Mesothelial cell of epicardium (in vitro differentiated cells): ENCODE measurements around the gene YIPF3. TPM values are rescaled to one million over a fixed set of nuclear protein-coding genes. Genes with fewer than 3 reads are reported as not detected.

Experiments
- DNase-seq, 2 experiments: peaks; one replicate each; pipeline ENCODE4 v3.0.0; 2021; ENCODE audit warnings: low spot score in 2 of 2; ENCODE audit not compliant: unreplicated experiment in 2 of 2
- H3K27ac Mint-ChIP-seq: 2 replicates; pipeline ENCODE4 v1.8.0; 2021; ENCODE audit warnings: mixed read lengths
- H3K27me3 Mint-ChIP-seq: 2 replicates; pipeline ENCODE4 v1.8.0; 2021; ENCODE audit warnings: low read depth, mixed read lengths
- H3K36me3 Mint-ChIP-seq: 2 replicates; pipeline ENCODE4 v1.8.0; 2021; ENCODE audit warnings: mixed read lengths
- H3K4me1 Mint-ChIP-seq: 2 replicates; pipeline ENCODE4 v1.8.0; 2021; ENCODE audit warnings: mixed read lengths
- H3K4me3 Mint-ChIP-seq: 2 replicates; pipeline ENCODE4 v1.8.0; 2021; ENCODE audit warnings: mild to moderate bottlenecking, moderate library complexity, mixed read lengths
- H3K9me3 Mint-ChIP-seq: 2 replicates; pipeline ENCODE4 v1.8.0; 2021; ENCODE audit warnings: mixed read lengths
- total RNA-seq: library from RNA; stranded (reverse); gene quantifications from 3 replicates; pipeline ENCODE4 v1.2.1, GENCODE V29; 2021
- TF ChIP-seq, protein P1 (sequence below): fragments of 200-600 bp; sonication (generic); IDR thresholded peaks from one replicate; pipeline ENCODE4 v1.5.0; 2021; ENCODE audit warnings: antibody characterized with exemption; ENCODE audit not compliant: unreplicated experiment

YIPF3 gene
- total RNA-seq, 1 donor from 2014 or later = 107 TPM

DNA sequence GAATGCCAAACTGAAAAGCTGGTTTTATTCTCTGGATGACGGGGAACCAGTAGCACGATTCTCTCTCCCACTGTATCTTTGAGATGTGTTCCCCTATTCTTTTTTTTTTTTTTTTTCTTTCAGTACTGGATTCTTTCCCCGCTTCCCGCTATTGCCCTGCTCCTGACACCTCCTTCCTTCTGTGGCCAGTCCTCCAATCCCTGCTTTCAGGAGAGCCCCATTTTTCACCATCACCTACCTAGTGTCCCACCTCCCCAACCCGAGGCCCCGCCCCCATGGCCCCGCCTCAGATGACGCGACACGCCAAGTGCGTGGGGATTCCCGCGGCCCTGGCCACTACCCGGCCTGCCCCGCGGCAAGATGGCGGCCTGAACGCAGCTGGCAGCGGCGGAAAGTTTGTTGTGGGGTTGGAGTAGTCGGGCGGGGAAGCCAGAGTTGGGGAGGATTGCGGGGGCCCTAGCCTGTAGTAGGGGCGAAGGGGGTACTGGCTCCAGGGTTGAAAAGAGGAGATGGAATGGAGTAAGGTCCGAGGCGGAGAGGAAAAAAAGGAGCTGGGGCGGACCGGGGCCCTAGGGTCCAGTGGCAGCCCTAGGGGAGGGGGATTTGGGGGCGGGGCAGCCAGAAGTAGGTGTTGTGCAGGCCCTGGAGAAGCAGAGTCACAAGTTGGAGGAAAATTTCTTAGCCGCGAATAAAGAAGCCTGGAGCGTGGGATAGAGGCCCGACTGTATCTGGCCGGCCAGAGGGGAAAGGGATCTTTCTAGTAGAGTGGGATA lies 39.3 kb downstream of the YIPF3 start, which contains the start of gene TJAP1:
Gene TJAP1 (plus strand): TSS at position 336 of the 773 bp plus-strand sequence. CDS start 21,432 bp downstream, outside the sequence.
- DNase-seq = peak; percentile 95 to 98
- no peaks in the 10 kb centered on the region for H3K27me3 Mint-ChIP-seq
- H3K4me3 Mint-ChIP-seq = peak within 1 kb of the TSS; percentile 88
- peaks cover 39% of the 10 kb centered on the region for H3K4me1 Mint-ChIP-seq
- peak within 1 kb of the TSS; percentile 99 for H3K27ac Mint-ChIP-seq
- H3K9me3 Mint-ChIP-seq = no peaks in the 10 kb centered on the region
- H3K36me3 Mint-ChIP-seq = no peaks in the 10 kb centered on the region
- TF ChIP-seq, protein P1, sequence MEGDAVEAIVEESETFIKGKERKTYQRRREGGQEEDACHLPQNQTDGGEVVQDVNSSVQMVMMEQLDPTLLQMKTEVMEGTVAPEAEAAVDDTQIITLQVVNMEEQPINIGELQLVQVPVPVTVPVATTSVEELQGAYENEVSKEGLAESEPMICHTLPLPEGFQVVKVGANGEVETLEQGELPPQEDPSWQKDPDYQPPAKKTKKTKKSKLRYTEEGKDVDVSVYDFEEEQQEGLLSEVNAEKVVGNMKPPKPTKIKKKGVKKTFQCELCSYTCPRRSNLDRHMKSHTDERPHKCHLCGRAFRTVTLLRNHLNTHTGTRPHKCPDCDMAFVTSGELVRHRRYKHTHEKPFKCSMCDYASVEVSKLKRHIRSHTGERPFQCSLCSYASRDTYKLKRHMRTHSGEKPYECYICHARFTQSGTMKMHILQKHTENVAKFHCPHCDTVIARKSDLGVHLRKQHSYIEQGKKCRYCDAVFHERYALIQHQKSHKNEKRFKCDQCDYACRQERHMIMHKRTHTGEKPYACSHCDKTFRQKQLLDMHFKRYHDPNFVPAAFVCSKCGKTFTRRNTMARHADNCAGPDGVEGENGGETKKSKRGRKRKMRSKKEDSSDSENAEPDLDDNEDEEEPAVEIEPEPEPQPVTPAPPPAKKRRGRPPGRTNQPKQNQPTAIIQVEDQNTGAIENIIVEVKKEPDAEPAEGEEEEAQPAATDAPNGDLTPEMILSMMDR = no peak

DNA sequence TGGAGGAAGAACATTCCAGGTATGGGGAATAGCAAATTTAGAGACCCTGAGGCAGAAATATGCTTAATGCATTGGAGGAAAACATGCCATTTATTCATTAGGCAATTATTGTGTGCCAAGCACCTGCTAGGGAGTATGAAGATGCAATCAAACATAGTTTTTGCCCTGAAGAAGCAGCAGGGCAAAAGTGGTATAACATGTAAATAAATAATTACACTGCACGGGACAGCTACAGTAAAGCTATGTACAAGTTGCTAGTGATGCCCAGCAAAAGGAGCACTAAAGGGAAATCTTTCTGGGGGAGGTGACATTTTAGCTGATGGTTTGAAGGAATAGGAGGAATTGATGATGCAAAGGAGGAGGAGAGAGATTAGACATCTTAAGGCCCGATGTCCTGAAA lies 40.0 kb downstream of the YIPF3 start:
- Mint-ChIP-seq H3K4me1 (peaks cover 32% of the 10 kb centered on the region), H3K27me3 (no peaks in the 10 kb centered on the region), H3K36me3 (no peaks in the 10 kb centered on the region), H3K27ac (peak overlapping the region; percentile 99), H3K9me3 (no peaks in the 10 kb centered on the region), H3K4me3 (peak overlapping the region; percentile 88)
- DNase-seq = no peak
- TF ChIP-seq, protein P1 = no peak

DNA sequence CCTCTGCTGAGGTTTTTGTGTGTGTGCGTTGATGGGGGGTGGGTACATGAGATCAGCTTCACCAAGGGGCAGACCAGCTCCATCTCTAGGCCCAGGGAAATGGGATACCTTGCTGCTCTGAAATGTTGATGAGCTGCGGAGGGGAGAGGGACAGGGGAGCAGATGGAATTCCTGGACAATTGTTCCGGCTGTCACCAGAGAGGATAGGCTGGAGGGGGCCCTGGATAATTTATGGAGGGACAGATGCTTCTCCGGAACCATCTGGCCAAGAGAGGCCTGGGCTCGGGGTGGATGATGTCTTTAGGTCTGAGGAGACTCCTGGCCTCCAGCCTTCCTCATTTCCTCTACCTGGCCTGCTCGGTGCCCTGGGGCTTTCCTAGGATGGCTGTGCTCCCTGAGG lies 41.2 kb downstream of the YIPF3 start:
- Mint-ChIP-seq H3K4me1 (peaks cover 29% of the 10 kb centered on the region), H3K9me3 (no peaks in the 10 kb centered on the region), H3K36me3 (no peaks in the 10 kb centered on the region), H3K27ac (no peak overlapping the region), H3K4me3 (no peak overlapping the region), H3K27me3 (no peaks in the 10 kb centered on the region)
- TF ChIP-seq, protein P1 = no peak
- no peak for DNase-seq

DNA sequence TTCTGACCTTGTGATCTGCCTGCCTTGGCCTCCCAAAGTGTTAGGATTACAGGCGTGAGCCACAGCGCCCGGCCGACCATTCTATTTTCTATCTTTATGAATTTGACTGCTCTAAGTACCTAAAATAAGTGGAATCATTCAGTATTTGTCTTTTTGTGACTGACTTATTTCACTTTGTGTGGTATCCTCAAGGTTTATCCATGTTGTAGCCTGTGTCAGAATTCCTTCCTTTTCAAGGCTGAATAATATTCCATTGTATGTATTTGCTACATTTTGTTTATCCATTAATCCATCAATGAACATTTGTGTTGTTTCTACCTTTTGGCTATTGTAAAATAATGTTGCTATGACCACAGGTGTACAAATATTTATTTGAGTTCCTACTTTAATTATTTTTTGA lies 44.2 kb downstream of the YIPF3 start:
- Mint-ChIP-seq H3K4me1 (peaks cover 6% of the 10 kb centered on the region), H3K36me3 (no peaks in the 10 kb centered on the region), H3K27me3 (no peaks in the 10 kb centered on the region), H3K27ac (no peak overlapping the region), H3K9me3 (no peaks in the 10 kb centered on the region), H3K4me3 (no peak overlapping the region)
- TF ChIP-seq, protein P1 = no peak
- no peak for DNase-seq

DNA sequence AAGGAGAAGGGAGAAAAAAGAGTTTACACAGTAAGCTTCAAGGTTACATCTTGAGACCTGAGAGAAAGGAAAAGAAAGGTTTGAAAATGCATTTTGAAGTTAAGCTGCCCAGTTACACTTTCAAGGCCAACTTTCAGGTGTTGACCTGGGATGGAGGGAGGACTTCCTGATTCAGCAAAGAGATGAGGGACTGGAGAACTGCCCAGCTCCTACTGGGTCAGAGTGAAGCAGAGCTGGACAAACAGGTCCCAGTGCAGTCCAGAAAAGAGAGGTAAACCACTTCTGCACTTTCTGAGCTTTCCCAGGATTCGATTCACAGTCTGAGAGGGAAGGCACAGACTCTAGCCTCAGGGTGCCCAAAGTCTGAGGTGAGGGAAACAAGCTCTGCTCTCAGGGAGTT lies 45.3 kb downstream of the YIPF3 start:
- H3K4me1 Mint-ChIP-seq = no peaks in the 10 kb centered on the region
- no peak for DNase-seq
- H3K27ac Mint-ChIP-seq = no peak overlapping the region
- no peaks in the 10 kb centered on the region for H3K9me3 Mint-ChIP-seq
- TF ChIP-seq, protein P1 = no peak
- no peak overlapping the region for H3K4me3 Mint-ChIP-seq
- H3K36me3 Mint-ChIP-seq = no peaks in the 10 kb centered on the region
- H3K27me3 Mint-ChIP-seq = no peaks in the 10 kb centered on the region
